Stomach (tissue), 4 donors: ENCODE data around the gene HAUS6.

ENCODE experiments used
- CTCF ChIP-seq, 7 experiments: fragments of 450-650 bp in 4 of 7; fragments of 200-600 bp in 3 of 7; sonication (generic) in 3 of 7; IDR thresholded peaks; one replicate each; pipeline ENCODE4 v1.5.1; 2016 to 2019; ENCODE audit warnings: antibody characterized with exemption in 7 of 7, control low read depth in 2 of 7, mild to moderate bottlenecking in 1 of 7
- EP300 ChIP-seq: sonication (generic); formaldehyde crosslinking; IDR thresholded peaks from one replicate; pipeline ENCODE4 v1.6.1; 2017; ENCODE audit warnings: antibody characterized with exemption
- POLR2A ChIP-seq, 4 donors: fragments of 450-650 bp; IDR thresholded peaks; one replicate each; pipeline ENCODE4 v1.6.1; 2016; ENCODE audit warnings: antibody characterized with exemption in 4 of 4, control low read depth in 2 of 4, mild to moderate bottlenecking in 1 of 4, moderate library complexity in 1 of 4
- POLR2AphosphoS5 ChIP-seq, 3 donors: sonication (generic); formaldehyde crosslinking; IDR thresholded peaks; one replicate each; pipeline ENCODE4 v1.6.1; 2016; ENCODE audit warnings: antibody characterized with exemption in 3 of 3

GRCh38 chr9:19145881-19146280 lies 43.2 kb upstream of the HAUS6 start:
- no peak for TF ChIP-seq POLR2AphosphoS5 (IDR thresholded peaks at IDR 0.05)
- TF ChIP-seq POLR2A (IDR thresholded peaks at IDR 0.05) = no peak
- no peak for TF ChIP-seq CTCF (IDR thresholded peaks at IDR 0.05)
- no peak for TF ChIP-seq EP300
